ENCODE results near the gene EBF3.

Gene EBF3

GRCh38 chr10:129864601-129865126 lies 99.4 kb downstream of the EBF3 start:
- WGBS, result 88% methylated on average over 9 of the region's 9 CpGs
- Histone ChIP-seq H2AK5ac (ENCODE audit: low read length, severe bottlenecking) (no peak overlapping the region), H2BK5ac (ENCODE audit: low read depth, low read length, poor library complexity, severe bottlenecking) (no peak overlapping the region), H3K27ac (ENCODE audit: low read length, poor library complexity, severe bottlenecking) (no peak overlapping the region), H4K91ac (ENCODE audit: low read length) (no peak overlapping the region), H3K23ac (ENCODE audit: low read length in 2 of 2) (no peak overlapping the region), H2BK12ac (ENCODE audit: low read length in 2 of 2) (no peak overlapping the region), H2BK120ac (ENCODE audit: low read depth, low read length) (no peak overlapping the region), H3K27me3 (ENCODE audit: control insufficient read depth in 1 of 2, insufficient read depth in 1 of 2, low read length in 2 of 2) (no peaks in the 10 kb centered on the region), H3K4ac (ENCODE audit: low read depth in 1 of 2, low read length in 2 of 2) (no peak overlapping the region), H3K36me3 (ENCODE audit: control insufficient read depth in 1 of 2, insufficient read depth in 2 of 2, low read depth in 1 of 2, low read length in 2 of 2) (peaks cover 0 to 98% of the 10 kb centered on the region in 2 experiments), H3K18ac (ENCODE audit: low read depth in 1 of 2, low read length in 2 of 2) (no peak overlapping the region), H3K14ac (ENCODE audit: low read length in 2 of 2) (no peak overlapping the region), H3K79me1 (replicated peaks; ENCODE audit: low read length, poor library complexity, severe bottlenecking) (no peaks in the 10 kb centered on the region), H3K4me2 (ENCODE audit: low read length, poor library complexity, severe bottlenecking) (no peak overlapping the region), H3K4me3 (ENCODE audit: insufficient read depth in 1 of 2, low read depth in 1 of 2, low read length in 2 of 2) (no peak overlapping the region), H4K8ac (ENCODE audit: low read length) (no peak overlapping the region), H2AFZ (ENCODE audit: low read depth, low read length) (no peak overlapping the region), H3K9me3 (ENCODE audit: control insufficient read depth, low read length) (no peaks in the 10 kb centered on the region), H3K4me1 (ENCODE audit: control insufficient read depth, insufficient read depth, low read depth, low read length) (no peaks in the 10 kb centered on the region), H2BK15ac (ENCODE audit: low read depth, poor library complexity, severe bottlenecking) (no peak overlapping the region), H3K9ac (ENCODE audit: low read length) (no peak overlapping the region)
- no peak for DNase-seq

- H2BK12ac ChIP-seq (ENCODE audit: low read length in 2 of 2), result no peak overlapping the region
- H3K9me3 ChIP-seq (ENCODE audit: control insufficient read depth, low read length), result no peaks in the 10 kb centered on the region
- H3K27me3 ChIP-seq (ENCODE audit: control insufficient read depth in 1 of 2, insufficient read depth in 1 of 2, low read length in 2 of 2), result no peaks in the 10 kb centered on the region
- H2BK120ac ChIP-seq (ENCODE audit: low read depth, low read length), result no peak overlapping the region
- H3K4ac ChIP-seq (ENCODE audit: low read depth in 1 of 2, low read length in 2 of 2), result no peak overlapping the region
- no peak overlapping the region for H2AFZ ChIP-seq (ENCODE audit: low read depth, low read length)
- no peak overlapping the region for H3K9ac ChIP-seq (ENCODE audit: low read length)
- no peak overlapping the region for H3K27ac ChIP-seq (ENCODE audit: low read length, poor library complexity, severe bottlenecking)
- no peaks in the 10 kb centered on the region for H3K4me1 ChIP-seq (ENCODE audit: control insufficient read depth, insufficient read depth, low read depth, low read length)
- no peak overlapping the region for H2BK5ac ChIP-seq (ENCODE audit: low read depth, low read length, poor library complexity, severe bottlenecking)
- no peak overlapping the region for H3K23ac ChIP-seq (ENCODE audit: low read length in 2 of 2)
- H3K36me3 ChIP-seq (ENCODE audit: control insufficient read depth in 1 of 2, insufficient read depth in 2 of 2, low read depth in 1 of 2, low read length in 2 of 2), result peaks cover 0 to 98% of the 10 kb centered on the region in 2 experiments
- H2BK15ac ChIP-seq (ENCODE audit: low read depth, poor library complexity, severe bottlenecking), result no peak overlapping the region
- H3K4me3 ChIP-seq (ENCODE audit: insufficient read depth in 1 of 2, low read depth in 1 of 2, low read length in 2 of 2), result no peak overlapping the region
- H4K8ac ChIP-seq (ENCODE audit: low read length), result no peak overlapping the region
- H3K14ac ChIP-seq (ENCODE audit: low read length in 2 of 2), result no peak overlapping the region
- H2AK5ac ChIP-seq (ENCODE audit: low read length, severe bottlenecking), result no peak overlapping the region
- H4K91ac ChIP-seq (ENCODE audit: low read length), result no peak overlapping the region
- WGBS, result 94% methylated on average over 4 of the region's 4 CpGs
- no peak overlapping the region for H3K4me2 ChIP-seq (ENCODE audit: low read length, poor library complexity, severe bottlenecking)
- no peaks in the 10 kb centered on the region for H3K79me1 ChIP-seq (replicated peaks; ENCODE audit: low read length, poor library complexity, severe bottlenecking)
- H3K18ac ChIP-seq (ENCODE audit: low read depth in 1 of 2, low read length in 2 of 2), result no peak overlapping the region
- DNase-seq, result no peak
Observed at GRCh38 chr10:129864082-129864481, 100.0 kb downstream of the EBF3 start.

DNA sequence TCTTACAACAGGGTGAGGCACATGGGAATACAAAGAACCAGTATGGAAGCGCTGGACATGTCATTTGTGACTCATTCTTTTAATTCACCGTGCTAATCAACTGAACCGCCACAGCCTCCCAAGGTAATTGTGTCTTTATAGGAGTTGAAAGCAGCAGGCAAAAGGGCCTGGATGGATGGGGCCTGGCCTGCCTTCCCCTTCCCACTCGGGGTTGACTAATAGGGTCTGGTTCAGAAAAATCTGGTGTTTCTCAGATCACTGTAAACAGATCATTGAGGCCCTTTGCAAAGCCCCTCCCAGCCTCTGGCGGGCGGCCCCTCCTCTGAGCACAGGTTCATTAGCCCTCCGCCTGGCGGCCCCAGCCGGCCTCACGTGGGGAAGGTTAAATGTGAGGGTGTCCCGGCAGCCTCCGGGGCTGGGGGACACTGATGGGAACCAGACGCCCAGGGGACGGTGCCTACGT lies 100.8 kb downstream of the EBF3 start:
- no peak overlapping the region for H4K8ac ChIP-seq (ENCODE audit: low read length)
- H3K36me3 ChIP-seq (ENCODE audit: control insufficient read depth in 1 of 2, insufficient read depth in 2 of 2, low read depth in 1 of 2, low read length in 2 of 2), result peaks cover 0 to 99% of the 10 kb centered on the region in 2 experiments
- DNase-seq, result peak; percentile 3
- no peak overlapping the region for H2BK12ac ChIP-seq (ENCODE audit: low read length in 2 of 2)
- H3K18ac ChIP-seq (ENCODE audit: low read depth in 1 of 2, low read length in 2 of 2), result no peak overlapping the region
- H3K4ac ChIP-seq (ENCODE audit: low read depth in 1 of 2, low read length in 2 of 2), result no peak overlapping the region
- H3K23ac ChIP-seq (ENCODE audit: low read length in 2 of 2), result no peak overlapping the region
- no peak overlapping the region for H2AK5ac ChIP-seq (ENCODE audit: low read length, severe bottlenecking)
- H3K4me2 ChIP-seq (ENCODE audit: low read length, poor library complexity, severe bottlenecking), result no peak overlapping the region
- no peak overlapping the region for H3K27ac ChIP-seq (ENCODE audit: low read length, poor library complexity, severe bottlenecking)
- no peak overlapping the region for H2AFZ ChIP-seq (ENCODE audit: low read depth, low read length)
- no peak overlapping the region for H3K4me3 ChIP-seq (ENCODE audit: insufficient read depth in 1 of 2, low read depth in 1 of 2, low read length in 2 of 2)
- no peaks in the 10 kb centered on the region for H3K4me1 ChIP-seq (ENCODE audit: control insufficient read depth, insufficient read depth, low read depth, low read length)
- no peaks in the 10 kb centered on the region for H3K79me1 ChIP-seq (replicated peaks; ENCODE audit: low read length, poor library complexity, severe bottlenecking)
- H2BK15ac ChIP-seq (ENCODE audit: low read depth, poor library complexity, severe bottlenecking), result no peak overlapping the region
- 25% methylated on average over 14 of the region's 15 CpGs for whole genome bisulfite sequencing
- H4K91ac ChIP-seq (ENCODE audit: low read length), result no peak overlapping the region
- H3K27me3 ChIP-seq (ENCODE audit: control insufficient read depth in 1 of 2, insufficient read depth in 1 of 2, low read length in 2 of 2), result no peaks in the 10 kb centered on the region
- H3K9ac ChIP-seq (ENCODE audit: low read length), result peak overlapping the region; percentile 5
- no peaks in the 10 kb centered on the region for H3K9me3 ChIP-seq (ENCODE audit: control insufficient read depth, low read length)
- H2BK120ac ChIP-seq (ENCODE audit: low read depth, low read length), result no peak overlapping the region
- no peak overlapping the region for H3K14ac ChIP-seq (ENCODE audit: low read length in 2 of 2)
- H2BK5ac ChIP-seq (ENCODE audit: low read depth, low read length, poor library complexity, severe bottlenecking), result no peak overlapping the region

DNA sequence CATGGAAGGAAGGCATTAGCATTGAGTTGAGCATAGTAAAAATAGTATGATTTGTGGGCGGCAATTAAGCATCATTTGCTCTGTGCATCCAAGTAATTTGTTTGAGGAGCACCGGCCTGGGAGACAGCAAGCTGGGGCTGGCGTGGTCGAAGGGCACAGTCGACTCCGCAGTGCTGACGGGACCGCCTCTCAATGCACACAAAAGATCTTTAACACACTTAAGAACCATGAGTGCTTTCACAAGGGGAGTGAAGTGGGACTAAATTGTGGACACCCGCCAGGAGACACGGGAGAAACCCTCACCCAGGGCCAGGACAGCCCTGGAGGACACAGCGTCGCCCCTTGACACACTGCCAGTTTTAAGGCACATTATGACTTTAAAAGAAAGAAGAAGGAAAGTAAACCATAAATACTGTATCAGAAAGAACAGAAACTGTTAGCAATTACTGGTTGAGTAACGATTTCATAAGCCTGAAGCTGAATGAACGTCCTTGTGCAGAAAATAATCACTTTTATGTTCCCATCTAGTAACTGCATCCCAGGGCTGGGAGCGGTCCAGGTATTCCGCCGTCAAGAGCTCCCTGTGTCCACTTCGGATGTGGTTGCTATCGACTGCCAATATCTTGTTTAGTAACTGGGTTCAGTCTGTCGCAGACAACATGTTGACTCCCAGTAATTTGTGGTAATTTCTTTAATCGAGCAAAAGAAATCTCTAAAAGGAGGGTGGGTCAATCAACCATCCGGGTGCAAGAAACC lies 102.1 kb downstream of the EBF3 start:
- H3K27me3 ChIP-seq (ENCODE audit: control insufficient read depth in 1 of 2, insufficient read depth in 1 of 2, low read length in 2 of 2), result no peaks in the 10 kb centered on the region
- H4K91ac ChIP-seq (ENCODE audit: low read length), result no peak overlapping the region
- peaks cover 0 to 99% of the 10 kb centered on the region in 2 experiments for H3K36me3 ChIP-seq (ENCODE audit: control insufficient read depth in 1 of 2, insufficient read depth in 2 of 2, low read depth in 1 of 2, low read length in 2 of 2)
- no peaks in the 10 kb centered on the region for H3K9me3 ChIP-seq (ENCODE audit: control insufficient read depth, low read length)
- no peak overlapping the region for H2AFZ ChIP-seq (ENCODE audit: low read depth, low read length)
- no peak overlapping the region for H2BK120ac ChIP-seq (ENCODE audit: low read depth, low read length)
- no peak for DNase-seq
- WGBS, result 92% methylated on average over 17 of the region's 22 CpGs
- H2BK12ac ChIP-seq (ENCODE audit: low read length in 2 of 2), result no peak overlapping the region
- no peak overlapping the region for H2BK5ac ChIP-seq (ENCODE audit: low read depth, low read length, poor library complexity, severe bottlenecking)
- H3K4me1 ChIP-seq (ENCODE audit: control insufficient read depth, insufficient read depth, low read depth, low read length), result no peaks in the 10 kb centered on the region
- H3K9ac ChIP-seq (ENCODE audit: low read length), result no peak overlapping the region
- no peaks in the 10 kb centered on the region for H3K79me1 ChIP-seq (replicated peaks; ENCODE audit: low read length, poor library complexity, severe bottlenecking)
- no peak overlapping the region for H3K4me2 ChIP-seq (ENCODE audit: low read length, poor library complexity, severe bottlenecking)
- H3K4ac ChIP-seq (ENCODE audit: low read depth in 1 of 2, low read length in 2 of 2), result no peak overlapping the region
- H2BK15ac ChIP-seq (ENCODE audit: low read depth, poor library complexity, severe bottlenecking), result no peak overlapping the region
- H3K14ac ChIP-seq (ENCODE audit: low read length in 2 of 2), result no peak overlapping the region
- H3K23ac ChIP-seq (ENCODE audit: low read length in 2 of 2), result no peak overlapping the region
- no peak overlapping the region for H2AK5ac ChIP-seq (ENCODE audit: low read length, severe bottlenecking)
- H3K27ac ChIP-seq (ENCODE audit: low read length, poor library complexity, severe bottlenecking), result no peak overlapping the region
- peak overlapping the region in 1 of 2 experiments; percentile 12 for H3K4me3 ChIP-seq (ENCODE audit: insufficient read depth in 1 of 2, low read depth in 1 of 2, low read length in 2 of 2)
- H4K8ac ChIP-seq (ENCODE audit: low read length), result no peak overlapping the region
- H3K18ac ChIP-seq (ENCODE audit: low read depth in 1 of 2, low read length in 2 of 2), result no peak overlapping the region
